GM18520 (cell line): Measurements from ENCODE around the gene TNS3.

Experiments used
- ATAC-seq: cut with Tn5 transposase; IDR thresholded peaks from one replicate; pipeline ENCODE4 v1.9.1; 2021; ENCODE audit not compliant: unreplicated experiment

The TNS3 gene

GRCh38 chr7:47393406-47393805, 188.5 kb downstream of the TNS3 start:
- no peak for ATAC-seq

- ATAC-seq: no peak
These were observed 189.6 kb downstream of the TNS3 start for GRCh38 chr7:47392241-47392759.

GRCh38 chr7:47391726-47392125, 190.2 kb downstream of the TNS3 start:
- ATAC-seq: no peak

GRCh38 chr7:47390914-47391313, 191.0 kb downstream of the TNS3 start:
- ATAC-seq: no peak

- ATAC-seq: no peak
These were observed 191.8 kb downstream of the TNS3 start for GRCh38 chr7:47389923-47390630.

GRCh38 chr7:47389171-47389922, 192.6 kb downstream of the TNS3 start:
- ATAC-seq: no peak

GRCh38 chr7:47387506-47387905, 194.4 kb downstream of the TNS3 start:
- ATAC-seq: no peak

GRCh38 chr7:47386273-47386835, 195.6 kb downstream of the TNS3 start:
- ATAC-seq: no peak

GRCh38 chr7:47385536-47386125, 196.3 kb downstream of the TNS3 start:
- no peak for ATAC-seq

- no peak for ATAC-seq
These were observed 197.0 kb downstream of the TNS3 start for GRCh38 chr7:47384755-47385535.

GRCh38 chr7:47383696-47384445, 198.0 kb downstream of the TNS3 start:
- ATAC-seq: no peak

- no peak for ATAC-seq
These were observed 198.8 kb downstream of the TNS3 start for GRCh38 chr7:47383072-47383471.

- no peak for ATAC-seq
These were observed 199.7 kb downstream of the TNS3 start for GRCh38 chr7:47382200-47382599.

- no peak for ATAC-seq
These were observed 200.8 kb downstream of the TNS3 start for GRCh38 chr7:47381134-47381495.

- no peak for ATAC-seq
These were observed 201.4 kb downstream of the TNS3 start for GRCh38 chr7:47380325-47381133.

GRCh38 chr7:47379629-47380324, 202.1 kb downstream of the TNS3 start:
- no peak for ATAC-seq

GRCh38 chr7:47378728-47379395, 203.0 kb downstream of the TNS3 start:
- no peak for ATAC-seq

- no peak for ATAC-seq
These were observed 204.2 kb downstream of the TNS3 start for GRCh38 chr7:47377741-47378140.
